ENCODE data around the gene CLCN3. TPM values are rescaled to one million over a fixed set of nuclear protein-coding genes. Genes with fewer than 3 reads are reported as not detected.
"Not testable (repeated sequence)": the region's sequence is repeated elsewhere in the genome, so short reads cannot be mapped to it uniquely, and the experiment has no call there.

CLCN3 gene
- total RNA-seq, 6 donors from 2014 or later: 16.2 to 54.4 (median 30.4) TPM

- 78 to 84% methylated on average over 6 of the region's 6 CpGs for WGBS, 2 donors
- TF ChIP-seq POLR2A (IDR thresholded peaks at IDR 0.05) (no peak), EP300 (IDR thresholded peaks at IDR 0.05) (no peak), CTCF (IDR thresholded peaks at IDR 0.05) (no peak), POLR2AphosphoS5 (IDR thresholded peaks at IDR 0.05) (no peak)
- no peaks in the 10 kb centered on the region for H3K27me3 ChIP-seq
- DNase-seq (no peak), ATAC-seq (ENCODE audit: low FRiP score in 2 of 2) (no peak)
- H3K4me1 ChIP-seq: peaks cover 0 to 16% (median 3%) of the 10 kb centered on the region in 4 donors
- no peak overlapping the region for H3K4me3 ChIP-seq
- H3K27ac ChIP-seq: no peak overlapping the region
- no peaks in the 10 kb centered on the region for H3K36me3 ChIP-seq
- no peaks in the 10 kb centered on the region for H3K9me3 ChIP-seq
These were observed 47.8 kb downstream of the CLCN3 start for GRCh38 chr4:169668069-169668721.

- TF ChIP-seq POLR2A (IDR thresholded peaks at IDR 0.05): no peak
- no peak for TF ChIP-seq POLR2AphosphoS5 (IDR thresholded peaks at IDR 0.05)
- TF ChIP-seq EP300 (IDR thresholded peaks at IDR 0.05): no peak
- no peak for TF ChIP-seq CTCF (IDR thresholded peaks at IDR 0.05)
- 78 to 83% methylated on average over 2 of the region's 2 CpGs for WGBS, 2 donors
These were observed 55.4 kb downstream of the CLCN3 start for GRCh38 chr4:169675825-169676224.

GRCh38 chr4:169677150-169677748, 56.9 kb downstream of the CLCN3 start:
- Histone ChIP-seq H3K36me3 (peaks cover 0 to 13% (median 2%) of the 10 kb centered on the region in 4 donors), H3K27me3 (no peaks in the 10 kb centered on the region), H3K4me3 (no peak overlapping the region), H3K9me3 (no peaks in the 10 kb centered on the region), H3K27ac (no peak overlapping the region), H3K4me1 (peaks cover 0 to under 1% (median 0%) of the 10 kb centered on the region in 4 donors)
- no peak for TF ChIP-seq POLR2AphosphoS5 (IDR thresholded peaks at IDR 0.05)
- no peak for TF ChIP-seq POLR2A (IDR thresholded peaks at IDR 0.05)
- no peak for TF ChIP-seq EP300 (IDR thresholded peaks at IDR 0.05)
- no peak for TF ChIP-seq CTCF (IDR thresholded peaks at IDR 0.05)
- DNase-seq (no peak), ATAC-seq (ENCODE audit: low FRiP score in 2 of 2) (no peak)
- WGBS, 2 donors: 81 to 84% methylated on average over 2 of the region's 2 CpGs

More at GRCh38 chr4:169675825-169676224, 55.4 kb downstream of the CLCN3 start:
- ATAC-seq (ENCODE audit: low FRiP score in 2 of 2) (no peak), DNase-seq (no peak)
- H3K4me3 ChIP-seq: no peak overlapping the region
- peaks cover 0 to 6% (median under 1%) of the 10 kb centered on the region in 4 donors for H3K36me3 ChIP-seq
- no peaks in the 10 kb centered on the region for H3K4me1 ChIP-seq
- H3K27me3 ChIP-seq: no peaks in the 10 kb centered on the region
- no peak overlapping the region for H3K27ac ChIP-seq
- H3K9me3 ChIP-seq: no peaks in the 10 kb centered on the region

- not testable (repeated sequence) for H3K27me3 ChIP-seq; H3K4me1 ChIP-seq; DNase-seq; H3K9me3 ChIP-seq; H3K4me3 ChIP-seq; ATAC-seq (ENCODE audit: low FRiP score in 2 of 2); H3K27ac ChIP-seq
- H3K36me3 ChIP-seq: peaks cover 0 to 13% (median 2%) of the 10 kb centered on the region in 4 donors
- WGBS, 2 donors: 78 to 85% methylated on average over 2 of the region's 2 CpGs
These were observed 58.1 kb downstream of the CLCN3 start for GRCh38 chr4:169678486-169678885.

GRCh38 chr4:169678951-169679591, 58.7 kb downstream of the CLCN3 start:
- H3K4me1 ChIP-seq; H3K9me3 ChIP-seq; H3K27me3 ChIP-seq; H3K4me3 ChIP-seq; H3K27ac ChIP-seq; ATAC-seq (ENCODE audit: low FRiP score in 2 of 2): not testable (repeated sequence)
- peak in 1 of 2 donors; percentile 76 for DNase-seq
- peaks cover 0 to 18% (median 4%) of the 10 kb centered on the region in 4 donors for H3K36me3 ChIP-seq
- 97 to 98% methylated on average over 14 to 40 of the region's 47 CpGs for WGBS, 2 donors
